GM19395 (cell line): ENCODE measurements around the gene SNTG2.
"Not testable (repeated sequence)": the region's sequence is repeated elsewhere in the genome, so short reads cannot be mapped to it uniquely, and the experiment has no call there.

ENCODE experiments used
- ATAC-seq: cut with Tn5 transposase; IDR thresholded peaks from one replicate; pipeline ENCODE4 v1.9.1; 2021; ENCODE audit warnings: mild to moderate bottlenecking, moderate library complexity; ENCODE audit not compliant: unreplicated experiment

The SNTG2 gene

GRCh38 chr2:1088192-1088860, 137.7 kb downstream of the SNTG2 start:
- no peak for ATAC-seq

GRCh38 chr2:1088940-1089339, 138.3 kb downstream of the SNTG2 start:
- no peak for ATAC-seq

GRCh38 chr2:1091895-1092585, 141.4 kb downstream of the SNTG2 start:
- no peak for ATAC-seq

DNA sequence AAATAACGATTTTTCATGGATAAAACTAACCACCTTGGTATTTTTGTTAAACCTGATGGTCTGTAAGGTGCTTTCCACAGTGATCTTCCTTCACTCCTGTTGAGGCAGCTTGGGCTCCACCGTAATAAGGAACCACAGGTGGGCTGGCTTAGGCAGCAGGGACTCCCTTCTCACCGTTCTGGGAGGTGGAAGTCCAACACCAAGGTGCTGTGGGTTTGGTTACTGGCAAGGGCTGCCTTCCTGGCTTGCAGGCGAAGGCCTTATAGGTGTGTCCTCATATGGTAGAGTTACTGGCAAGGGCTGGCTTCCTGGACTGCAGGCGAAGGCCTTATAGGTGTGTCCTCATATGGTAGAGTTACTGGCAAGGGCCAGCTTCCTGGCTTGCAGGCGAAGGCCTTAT, 143.0 kb downstream of the SNTG2 start:
- ATAC-seq, result not testable (repeated sequence)

DNA sequence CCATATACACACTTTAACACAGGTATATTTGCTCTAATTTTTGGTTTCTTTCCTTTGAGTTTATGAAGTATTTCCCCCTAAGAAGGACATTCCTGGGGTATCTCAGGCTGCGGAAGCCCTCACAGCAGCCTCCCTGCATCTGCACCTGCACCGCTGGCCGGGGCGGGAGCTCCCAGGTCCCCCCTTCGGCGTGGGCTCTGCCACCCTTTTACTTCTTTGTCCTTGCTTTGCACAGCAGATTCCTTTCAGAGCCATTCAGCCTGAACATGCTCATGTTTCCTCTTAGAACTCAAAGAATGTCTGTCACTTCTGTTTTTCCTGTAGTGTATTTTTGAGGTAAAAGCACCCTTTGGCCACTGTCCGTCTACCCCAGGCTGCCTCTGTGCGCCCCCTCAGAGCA, 146.5 kb downstream of the SNTG2 start:
- ATAC-seq, result no peak

DNA sequence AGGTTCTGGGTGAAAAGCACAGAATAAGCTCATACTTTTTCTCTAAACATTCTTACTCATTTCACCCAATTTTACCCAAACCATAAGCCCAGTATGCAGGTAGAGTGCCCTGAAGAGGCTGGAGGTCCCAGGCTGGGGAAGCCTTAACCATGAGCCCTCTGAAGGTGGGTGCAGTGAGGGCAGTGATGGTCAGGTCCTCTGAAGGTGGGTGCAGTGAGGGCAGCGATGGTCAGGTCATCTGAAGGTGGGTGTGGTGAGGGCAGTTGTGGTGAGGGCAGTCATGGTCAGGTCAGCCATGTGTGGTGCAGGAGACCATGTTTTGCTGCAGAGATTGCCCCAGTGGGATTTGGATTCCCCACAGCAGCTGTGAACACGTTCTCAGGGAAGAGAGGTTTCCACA, 148.8 kb downstream of the SNTG2 start:
- no peak for ATAC-seq

GRCh38 chr2:1101011-1101782, 150.5 kb downstream of the SNTG2 start:
- ATAC-seq, result no peak

- ATAC-seq, result no peak
These were observed 151.4 kb downstream of the SNTG2 start for GRCh38 chr2:1101982-1102590.

DNA sequence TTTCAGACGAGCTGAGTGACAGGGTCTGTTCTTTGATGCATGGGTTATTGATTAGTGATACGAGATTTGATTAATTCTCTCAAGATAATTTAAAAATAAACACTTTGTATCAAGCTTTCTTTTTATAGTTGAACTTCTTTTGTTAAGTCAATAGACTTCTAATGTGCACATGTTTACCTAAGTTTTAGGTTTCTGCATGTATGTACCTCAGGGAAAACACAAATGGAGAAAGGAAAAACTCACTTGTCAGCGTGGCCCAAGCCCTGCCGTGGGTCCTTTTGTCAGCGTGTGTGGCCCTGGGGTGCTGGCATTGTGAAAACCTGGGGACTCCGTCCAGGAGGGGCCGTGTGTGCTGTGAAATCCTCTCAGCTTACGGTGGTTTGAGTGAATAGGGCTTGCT, 153.7 kb downstream of the SNTG2 start:
- ATAC-seq, result no peak

- ATAC-seq, result not testable (repeated sequence)
These were observed 155.7 kb downstream of the SNTG2 start for GRCh38 chr2:1106344-1106743.

GRCh38 chr2:1115843-1116539, 165.3 kb downstream of the SNTG2 start:
- no peak for ATAC-seq

GRCh38 chr2:1117569-1117968, 166.9 kb downstream of the SNTG2 start:
- ATAC-seq, result no peak

DNA sequence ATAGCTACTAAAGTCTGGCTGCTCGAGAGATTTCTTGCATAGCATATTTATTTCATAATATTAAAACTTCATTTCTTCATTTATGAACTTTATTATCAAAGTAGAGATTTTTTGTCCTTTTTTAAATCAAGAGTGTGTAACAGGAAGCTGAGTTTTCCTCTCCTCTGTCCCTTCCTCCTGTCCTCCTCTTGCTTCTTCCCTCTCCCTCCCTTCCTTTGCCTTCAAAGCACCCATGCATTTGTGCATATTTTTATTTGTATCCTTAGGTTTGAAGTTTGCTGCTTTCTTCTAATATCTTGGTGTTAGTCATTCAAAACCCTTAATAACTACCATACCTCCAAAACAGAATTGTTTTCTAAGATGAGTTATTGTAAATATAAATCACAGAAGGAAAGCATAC, 174.6 kb downstream of the SNTG2 start:
- no peak for ATAC-seq

DNA sequence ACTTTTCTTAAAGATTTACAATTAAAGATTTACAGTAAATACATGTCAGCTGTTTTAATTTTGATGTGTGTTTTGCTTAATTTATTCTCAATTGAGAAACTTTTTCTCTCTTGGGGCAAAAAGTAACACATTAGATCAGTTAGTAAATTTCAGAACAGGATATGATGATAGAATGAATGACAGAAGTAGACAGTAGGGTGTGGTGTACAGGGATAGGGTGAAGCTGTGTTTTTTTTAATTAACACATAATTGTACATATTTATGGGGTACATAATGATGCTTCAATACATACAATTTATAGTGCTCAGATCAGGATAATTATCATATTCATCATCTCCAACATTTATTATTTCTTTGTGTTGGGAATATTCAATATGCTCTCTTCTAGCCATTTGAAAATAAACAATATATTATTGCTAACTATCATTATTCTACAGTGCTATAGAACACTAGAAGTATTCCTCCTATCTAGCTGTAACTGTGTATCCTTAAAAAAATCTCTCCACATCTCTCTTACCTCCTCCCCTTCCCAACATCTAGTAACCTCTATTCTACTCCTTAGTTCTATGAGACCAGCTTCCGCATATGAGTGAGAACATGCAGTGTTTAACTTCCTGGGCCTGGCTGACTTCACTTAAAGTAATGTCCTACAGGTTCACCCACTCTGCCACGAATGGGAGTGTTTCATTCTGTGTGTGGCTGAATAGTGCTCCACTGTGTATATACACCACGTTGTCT, 175.2 kb downstream of the SNTG2 start:
- no peak for ATAC-seq

DNA sequence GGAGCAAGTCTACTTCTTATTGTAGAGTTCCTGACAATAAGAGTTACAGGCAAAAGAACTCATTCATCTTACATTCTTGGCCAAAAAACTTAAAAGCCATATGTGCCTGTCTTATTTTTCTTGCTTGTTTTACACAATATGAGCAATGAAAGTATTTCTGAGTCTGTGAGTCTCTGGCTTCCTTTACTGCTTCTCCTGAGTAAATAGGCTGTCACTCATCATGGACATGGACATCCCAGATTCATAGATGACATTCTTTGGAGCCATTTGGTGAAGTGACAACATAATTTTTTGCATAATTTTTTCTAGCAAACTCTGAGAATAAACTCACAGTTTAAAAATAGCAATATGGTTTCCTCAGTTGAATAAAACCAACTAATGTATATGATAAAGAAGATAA, 179.3 kb downstream of the SNTG2 start:
- no peak for ATAC-seq

DNA sequence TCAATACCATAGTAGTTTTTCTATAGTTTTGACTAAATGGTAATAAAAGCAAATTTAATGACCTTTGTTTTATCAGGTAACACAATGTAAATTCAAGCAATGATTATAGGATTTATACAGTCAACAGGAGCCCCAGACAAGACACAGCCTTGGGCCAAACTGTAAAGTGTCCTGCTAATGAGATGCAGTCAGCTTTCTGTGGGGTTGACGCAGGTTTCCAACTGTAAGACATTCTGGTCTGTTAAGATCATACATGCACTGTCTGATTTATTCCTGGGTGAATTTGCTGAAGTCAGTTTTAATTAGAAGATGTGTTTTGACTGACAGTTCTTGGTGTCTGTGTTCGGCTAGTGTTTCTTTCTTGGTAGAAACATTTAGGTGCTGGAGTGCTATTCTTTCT, 180.3 kb downstream of the SNTG2 start:
- ATAC-seq, result no peak

- no peak for ATAC-seq
These were observed 181.8 kb downstream of the SNTG2 start for GRCh38 chr2:1132328-1132969.

GRCh38 chr2:1133896-1134295, 183.2 kb downstream of the SNTG2 start:
- not testable (repeated sequence) for ATAC-seq

GRCh38 chr2:1134629-1135028, 184.0 kb downstream of the SNTG2 start:
- no peak for ATAC-seq

GRCh38 chr2:1136067-1136466, 185.4 kb downstream of the SNTG2 start:
- no peak for ATAC-seq
